NCI-H69 (cell line): ENCODE data around the gene HTRA3.

Source experiments
- DNase-seq: peaks from one replicate; lab custom pipeline; 2025; lab: John Stamatoyannopoulos, UW

The HTRA3 gene

DNA sequence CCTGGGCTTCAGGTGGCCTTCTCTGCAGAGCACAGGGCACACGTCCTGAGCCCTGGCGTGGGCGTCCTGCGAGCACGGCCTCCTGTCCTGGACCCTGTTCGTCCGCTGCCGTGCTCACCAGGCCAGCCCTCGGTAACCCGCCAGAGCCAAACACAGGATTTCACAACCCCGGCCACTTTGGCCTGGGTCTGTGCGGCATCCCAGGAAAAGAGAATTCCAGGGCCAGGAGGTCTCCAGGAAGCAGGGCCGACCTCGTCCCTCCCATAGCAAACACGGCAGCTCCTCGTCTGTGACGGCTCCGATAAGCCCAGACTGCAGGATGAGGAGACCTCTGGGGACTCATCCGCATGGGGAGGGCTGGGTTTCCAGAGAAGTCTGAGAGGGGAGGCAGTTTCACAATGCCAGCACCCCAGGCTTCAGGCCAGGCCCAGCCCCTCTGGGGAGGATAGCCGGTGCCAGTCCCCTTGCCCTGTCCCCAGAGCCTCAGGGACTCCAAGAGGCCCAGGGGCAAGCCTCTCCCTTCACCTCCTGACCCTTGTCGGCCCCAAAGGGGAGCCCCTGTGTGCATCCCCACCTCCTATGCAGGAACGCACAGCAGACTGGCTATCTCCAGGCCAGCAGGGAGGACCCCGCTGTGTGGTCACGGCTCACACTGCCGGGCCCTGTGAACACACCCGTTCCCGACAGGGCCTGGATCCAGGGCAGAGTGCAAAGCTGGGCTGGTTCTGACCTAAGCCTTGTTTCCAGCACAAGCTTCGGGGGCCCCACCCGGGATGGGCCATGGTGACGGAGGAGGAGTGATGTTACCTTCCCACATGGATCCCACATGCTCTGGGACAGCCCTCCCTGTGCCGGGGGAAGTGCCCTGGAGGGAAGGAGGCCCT lies 22.3 kb upstream of the HTRA3 start:
- DNase-seq, result no peak

DNA sequence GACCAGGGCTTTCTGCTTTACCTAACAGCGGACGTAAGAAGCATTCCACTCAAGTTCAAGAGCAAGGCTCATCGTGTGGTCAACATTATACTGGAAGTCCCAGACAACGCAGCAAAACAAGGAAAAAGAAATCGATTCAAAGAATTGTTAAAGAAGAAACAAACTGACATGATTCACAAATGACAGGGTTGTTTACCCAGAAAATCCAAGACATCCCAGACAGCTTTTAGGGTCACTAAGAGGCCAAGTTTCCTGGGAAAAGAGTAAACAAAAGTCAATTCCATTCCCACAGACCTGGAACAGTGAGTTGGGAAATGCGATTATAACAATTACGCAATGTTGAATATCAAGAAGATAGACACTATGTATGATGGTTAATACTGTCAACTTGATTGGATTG lies 21.5 kb upstream of the HTRA3 start:
- DNase-seq, result no peak

DNA sequence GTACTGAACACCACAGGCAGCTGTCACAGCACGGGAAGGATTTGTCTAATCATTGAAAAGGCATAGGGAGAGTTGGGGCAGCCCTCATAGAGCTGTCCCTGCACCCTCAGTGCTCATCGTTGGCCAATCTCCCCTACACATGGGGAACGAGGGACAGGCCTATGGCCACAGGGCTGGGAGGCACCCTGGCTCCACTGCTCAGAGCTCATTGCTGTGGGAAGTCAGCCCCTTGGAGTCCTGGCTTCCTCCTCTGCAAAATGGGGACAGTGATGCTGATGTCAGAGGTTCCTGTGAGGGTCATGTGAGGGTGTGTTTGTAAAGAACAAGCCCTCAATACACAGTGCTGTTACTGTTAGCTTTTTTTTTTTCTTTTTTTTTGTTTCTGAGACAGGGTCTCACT lies 19.3 kb upstream of the HTRA3 start:
- DNase-seq, result no peak

DNA sequence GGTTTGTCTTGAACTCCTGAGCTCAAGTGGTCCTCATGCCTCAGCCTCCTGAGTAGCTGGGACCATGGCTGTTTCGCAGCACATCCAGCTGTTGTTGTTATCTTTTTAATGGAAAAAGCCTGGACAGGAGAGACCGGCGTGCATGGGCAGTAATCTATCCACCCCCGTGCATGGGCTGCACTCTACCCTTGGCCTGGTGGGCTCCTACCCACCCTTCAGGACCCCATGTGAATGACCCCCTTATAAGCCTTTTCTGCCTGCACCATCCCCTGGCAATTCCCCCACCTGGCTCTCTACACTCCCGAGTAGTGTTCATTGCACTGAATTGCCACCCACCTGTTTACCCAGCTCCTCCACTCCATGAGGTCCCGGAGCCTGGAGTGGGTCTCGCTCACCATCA lies 18.9 kb upstream of the HTRA3 start:
- DNase-seq, result no peak

DNA sequence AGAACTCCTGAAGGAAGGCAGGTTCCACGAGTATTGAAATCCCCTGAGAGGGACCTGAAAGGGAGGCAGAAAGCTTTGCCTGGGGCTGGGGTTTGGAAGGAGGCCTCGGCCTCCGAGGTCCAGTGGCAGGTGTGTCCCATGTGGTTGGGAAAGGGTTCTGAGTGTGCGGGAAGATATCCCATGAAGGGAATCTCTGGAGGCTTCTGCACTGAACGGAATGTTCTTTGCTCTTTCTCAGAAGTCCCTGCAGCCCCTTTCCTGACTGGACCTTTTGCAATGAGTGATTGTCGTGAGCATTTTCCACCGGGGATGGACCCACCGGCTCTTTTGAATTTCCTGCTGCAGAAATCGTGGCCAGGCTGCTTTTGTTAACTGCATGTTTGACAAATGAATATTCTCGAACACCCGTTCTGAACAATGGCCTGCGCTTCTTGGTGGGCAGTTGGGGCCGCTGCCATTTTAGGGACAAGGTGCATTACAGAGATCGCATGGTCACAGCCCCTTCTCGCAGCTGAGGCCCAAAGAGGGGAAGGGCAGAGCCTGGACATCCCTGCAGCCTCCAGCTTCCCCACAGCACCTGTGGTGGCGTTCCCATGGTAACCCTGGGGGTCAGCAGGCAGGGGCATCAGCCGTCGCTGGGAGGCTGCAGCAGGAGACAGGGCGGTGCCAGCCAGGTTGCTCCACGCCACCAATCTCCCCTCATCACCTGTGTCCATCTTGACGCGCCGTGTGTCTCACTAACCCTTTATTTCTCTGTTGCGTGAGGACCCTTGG lies 18.3 kb upstream of the HTRA3 start:
- DNase-seq, result no peak

DNA sequence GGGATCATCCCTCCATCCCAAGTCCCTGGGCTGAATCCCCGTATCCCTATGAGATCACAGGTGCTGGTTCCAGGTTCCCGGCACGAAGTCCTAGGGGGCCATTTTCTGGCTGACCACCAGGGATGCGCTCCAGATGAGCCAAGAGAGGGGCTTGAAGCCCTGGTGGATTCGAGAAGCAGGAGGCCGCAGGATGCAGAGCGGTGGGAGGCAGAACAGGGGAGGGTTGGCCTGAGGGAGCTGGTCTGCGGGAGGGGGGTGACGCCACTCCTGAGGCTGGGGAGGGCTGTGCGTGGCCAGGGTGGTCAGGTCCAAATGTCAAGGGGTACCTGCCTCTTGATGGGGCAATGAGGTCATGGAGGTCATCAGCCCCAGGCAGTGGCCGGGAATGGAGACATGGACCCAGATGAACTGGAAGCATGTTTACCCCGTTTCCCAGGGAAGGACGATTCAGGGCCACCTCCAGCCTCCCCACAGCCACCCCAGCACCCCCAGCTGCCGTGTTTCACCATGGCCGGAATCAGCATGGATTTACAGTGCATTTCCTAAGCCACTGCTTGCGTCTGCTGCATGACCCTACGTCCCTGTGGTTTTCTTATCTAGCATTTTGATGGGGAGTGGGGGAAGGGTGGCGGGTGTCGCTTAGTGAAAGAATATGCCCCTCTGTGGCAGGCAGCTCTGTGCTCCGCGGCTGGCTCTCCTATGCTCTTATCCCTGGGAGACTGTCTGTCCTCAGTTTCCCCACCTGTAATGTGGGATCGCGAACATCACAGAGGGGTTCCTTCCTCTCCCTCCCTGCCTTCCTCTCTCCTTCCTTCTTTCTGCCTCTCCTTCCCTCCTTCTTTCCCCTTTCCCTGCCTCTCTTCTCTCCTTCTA lies 17.0 kb upstream of the HTRA3 start:
- DNase-seq, result no peak

DNA sequence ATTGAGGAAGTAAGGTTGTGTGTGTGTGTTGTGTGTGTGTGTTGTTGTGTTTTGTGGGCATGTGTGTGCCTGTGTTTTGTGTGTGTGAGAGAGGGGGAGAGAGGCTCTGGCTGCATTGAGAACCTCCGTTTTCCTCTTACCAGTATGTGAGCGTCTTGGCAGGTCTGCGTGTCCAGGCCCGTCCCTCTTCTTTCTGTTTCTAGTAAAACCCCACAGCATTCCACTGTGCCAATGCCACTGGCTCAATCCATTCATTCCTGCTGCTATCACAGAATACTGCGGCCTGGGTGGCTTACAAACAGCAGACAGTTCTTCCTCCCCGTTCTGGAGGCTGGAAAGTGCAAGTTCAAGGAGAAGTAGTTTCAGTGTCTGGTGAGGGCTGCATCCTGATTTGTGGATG lies 15.5 kb upstream of the HTRA3 start:
- no peak for DNase-seq

DNA sequence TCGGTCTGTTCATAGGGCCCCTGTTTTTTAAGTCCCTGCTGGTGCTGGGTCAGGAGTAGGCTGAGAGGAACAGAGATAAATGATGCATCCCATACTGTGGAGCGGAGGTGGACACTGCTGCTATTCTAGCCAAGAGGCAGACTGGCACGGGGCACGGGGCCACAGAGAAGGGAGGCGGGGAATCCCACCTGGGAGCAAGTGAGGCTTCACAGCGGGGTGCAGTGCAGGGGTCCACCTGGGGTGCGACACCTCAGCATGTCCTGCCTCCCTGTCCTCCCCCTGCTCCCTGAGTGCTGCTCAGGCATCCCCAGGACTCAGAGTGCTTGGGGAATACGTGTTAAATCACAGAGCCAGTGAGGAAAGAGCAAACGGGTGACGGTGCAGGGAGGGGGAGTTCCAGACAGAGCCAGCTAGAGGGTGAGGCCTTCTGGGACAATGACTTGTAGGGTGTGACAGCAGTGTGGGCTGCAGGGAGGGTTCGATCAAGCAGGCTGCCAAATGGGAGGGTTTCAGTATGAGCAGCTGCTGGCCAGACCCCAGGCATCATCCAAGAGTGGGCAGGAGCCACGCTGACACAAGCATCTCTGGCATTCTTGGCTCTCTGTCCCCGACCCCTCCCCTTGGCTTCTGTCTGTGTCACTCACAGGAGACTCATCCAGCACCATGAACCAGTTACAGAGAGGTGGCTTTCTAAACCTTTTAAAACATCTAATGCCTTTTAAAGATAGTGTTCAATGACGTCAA lies 13.7 kb upstream of the HTRA3 start:
- no peak for DNase-seq

DNA sequence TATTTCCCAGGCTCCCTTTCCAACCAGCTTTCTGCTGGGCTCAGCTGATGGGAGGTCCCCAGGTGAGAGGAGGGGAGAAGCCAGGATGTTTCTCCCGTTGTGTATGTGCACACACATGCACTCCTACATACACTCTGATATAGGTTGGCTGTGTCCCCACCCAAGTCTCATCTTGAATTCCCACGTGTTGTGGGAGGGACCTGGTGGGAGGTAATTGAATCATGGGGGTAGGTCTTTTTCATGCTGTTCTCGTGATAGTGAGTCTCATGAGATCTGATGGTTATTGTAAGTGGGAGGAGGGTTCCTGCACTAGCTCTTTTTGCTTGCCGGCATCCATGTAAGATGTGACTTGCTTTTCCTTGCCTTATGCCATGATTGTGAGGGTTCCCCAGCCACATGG lies 11.7 kb upstream of the HTRA3 start:
- no peak for DNase-seq

DNA sequence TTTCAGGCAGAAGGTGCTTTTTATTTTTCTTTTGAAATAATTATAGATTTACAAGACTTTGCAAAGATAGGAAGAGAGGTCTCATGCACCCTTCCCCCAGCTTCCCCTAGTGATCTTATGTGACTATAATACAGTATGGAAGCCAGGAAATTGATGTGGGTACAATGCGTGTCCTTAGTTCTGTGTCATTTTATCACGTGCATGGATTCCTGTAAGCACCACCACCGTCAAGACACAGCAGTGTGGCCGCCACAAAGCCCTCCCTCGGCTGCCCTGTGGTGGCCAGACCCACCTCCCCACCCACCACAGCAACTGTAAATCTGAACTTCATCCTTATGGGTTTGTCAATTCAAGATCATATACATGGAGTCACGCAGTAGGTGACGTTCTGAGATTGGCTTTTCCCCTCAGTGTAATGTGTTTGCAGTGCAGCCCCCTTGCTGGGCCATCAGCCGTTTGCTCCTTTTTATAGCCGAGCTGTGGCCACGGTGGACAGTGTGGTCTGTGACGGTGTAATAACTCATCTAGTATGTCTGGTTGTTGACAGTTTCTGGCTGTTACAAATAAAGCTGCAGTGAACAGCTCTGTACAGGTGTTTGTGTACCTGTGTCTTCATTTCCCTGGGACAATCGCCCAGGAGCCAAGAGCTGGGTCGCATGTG lies 10.9 kb upstream of the HTRA3 start:
- DNase-seq, result peak; percentile 70

DNA sequence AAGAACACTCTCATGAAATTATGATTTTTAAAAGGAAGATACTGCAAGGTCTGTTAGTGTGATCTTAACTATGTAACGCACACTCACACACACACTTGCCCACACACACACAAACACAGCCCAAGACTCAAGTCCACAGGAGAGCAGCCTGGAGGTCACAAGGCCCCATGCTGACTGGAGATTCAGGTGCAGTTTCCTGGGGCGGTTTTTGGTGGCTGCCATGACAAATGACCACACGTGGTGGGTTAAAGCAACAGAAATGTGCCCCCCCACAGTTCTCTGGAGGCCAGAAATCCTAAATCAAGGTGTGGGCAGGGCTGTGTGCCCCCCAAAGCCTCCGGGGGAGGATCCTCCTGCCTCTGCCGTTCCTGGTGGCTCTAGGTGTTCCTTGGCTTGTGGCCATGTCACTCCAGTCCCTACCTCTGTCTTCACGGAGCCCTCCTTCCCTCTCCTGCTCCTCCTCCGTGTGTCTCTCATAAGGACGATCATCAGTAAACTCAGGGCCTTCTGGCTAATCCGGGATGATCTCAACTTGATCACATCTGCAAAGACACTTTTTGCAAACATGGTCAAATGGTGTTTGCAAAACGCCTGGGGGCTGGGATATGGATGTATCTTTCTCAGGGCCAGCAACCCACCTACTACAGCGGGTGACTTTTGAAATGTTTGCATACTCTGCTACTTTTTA lies 9.7 kb upstream of the HTRA3 start:
- DNase-seq, result no peak

DNA sequence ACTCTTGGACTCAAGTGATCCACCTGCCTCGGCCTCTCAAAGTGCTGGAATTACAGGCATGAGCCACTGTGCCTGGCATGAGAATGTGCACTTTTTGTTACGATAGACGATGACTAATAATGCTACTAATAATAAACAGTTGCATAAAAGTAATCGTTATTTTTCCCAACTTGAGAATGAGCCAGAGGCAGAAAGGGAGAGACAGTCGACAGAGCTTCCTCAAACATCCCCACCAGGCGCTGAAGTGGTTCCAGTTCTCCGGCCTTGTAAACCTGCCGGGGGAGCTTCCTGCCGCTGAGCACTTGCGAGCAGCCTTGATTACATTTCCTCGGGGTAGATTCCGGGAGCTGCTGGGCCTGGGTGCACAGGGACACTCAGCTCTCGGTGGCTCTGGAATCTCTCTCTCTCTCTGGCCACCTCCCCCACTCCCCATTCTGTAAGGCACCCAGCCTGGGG lies 8.9 kb upstream of the HTRA3 start:
- no peak for DNase-seq

DNA sequence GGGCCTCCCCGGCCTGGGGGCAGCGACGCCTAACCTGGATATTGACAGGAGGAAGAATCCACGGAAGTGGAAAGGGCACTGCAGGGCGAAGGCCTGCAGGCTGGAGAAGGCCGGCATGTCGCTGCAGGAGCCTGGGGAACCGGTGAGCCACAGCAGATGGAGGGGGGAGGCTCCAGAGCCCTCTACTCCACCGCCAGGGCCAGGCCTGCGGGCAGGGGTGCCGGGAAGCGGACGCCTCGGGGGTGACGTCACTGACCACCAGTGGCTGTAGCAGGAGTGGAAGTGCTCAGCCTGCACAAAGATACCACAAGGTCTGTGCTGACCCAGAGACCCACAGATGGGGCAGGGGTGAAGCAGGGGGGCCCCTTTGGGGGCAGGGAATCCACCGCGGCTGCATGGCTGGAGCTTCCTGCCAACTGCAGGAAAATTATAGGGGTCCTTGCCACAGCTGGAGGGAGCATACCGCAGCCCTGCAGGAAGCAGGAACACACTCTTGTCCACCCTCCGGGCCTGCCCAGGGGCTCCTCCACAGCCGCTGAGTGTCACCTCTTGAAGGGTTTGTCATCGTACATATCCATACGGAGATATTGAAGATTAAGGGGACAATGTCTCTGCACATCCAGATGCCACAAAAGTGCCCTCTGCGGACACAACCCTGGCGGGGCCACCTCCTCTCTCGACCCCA lies 7.6 kb upstream of the HTRA3 start:
- DNase-seq, result no peak

DNA sequence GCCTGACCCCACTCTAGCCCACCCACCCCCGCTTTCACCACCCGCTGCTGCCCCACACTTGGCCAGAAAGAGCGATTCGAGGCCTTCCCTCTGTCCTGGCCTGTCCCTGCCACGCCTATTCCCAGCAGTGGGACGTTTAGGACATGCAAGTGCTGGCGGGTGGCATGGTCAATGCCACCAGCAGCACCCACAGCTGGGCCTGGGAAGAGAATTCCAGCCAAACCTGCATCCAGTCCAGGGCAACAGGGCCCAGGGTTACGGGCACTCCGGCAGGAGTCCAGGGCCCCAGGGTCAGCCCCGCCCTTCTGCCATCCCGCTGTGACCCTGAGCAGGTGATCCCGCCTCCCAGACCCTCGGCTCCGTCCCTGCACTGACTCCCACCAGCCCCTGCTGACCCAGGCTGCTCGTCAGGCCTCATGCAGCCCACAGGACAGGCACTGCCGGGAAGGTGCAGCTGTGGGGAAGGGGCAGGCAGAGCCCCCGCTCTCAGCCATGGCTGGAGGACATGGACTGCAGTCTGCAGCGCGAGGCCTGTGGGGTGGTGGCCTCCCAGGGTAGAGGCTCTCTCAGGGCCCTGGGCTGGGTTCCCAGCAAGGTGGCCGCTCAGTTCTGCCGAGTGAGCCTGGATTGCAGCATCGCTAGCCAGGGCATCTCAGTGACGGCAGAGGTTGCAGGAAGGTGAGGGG lies 6.8 kb upstream of the HTRA3 start:
- DNase-seq, result no peak

DNA sequence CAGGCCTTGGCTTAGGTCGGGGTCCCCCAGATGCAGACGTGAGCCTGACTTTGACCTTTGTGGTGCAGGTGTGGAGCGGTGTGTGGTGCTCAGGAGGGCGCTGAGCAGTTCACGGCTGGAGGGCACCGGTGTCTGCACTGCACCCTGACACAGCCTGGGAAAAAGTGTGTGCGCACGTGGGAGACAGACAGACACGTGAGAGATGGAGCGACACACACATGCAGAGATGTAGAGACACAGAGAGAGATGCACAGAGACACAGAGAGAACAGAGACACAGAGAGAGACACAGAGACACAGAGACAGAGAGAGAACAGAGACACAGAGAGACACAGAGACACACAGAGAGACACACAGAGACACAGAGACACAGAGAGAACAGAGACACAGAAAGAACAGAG lies 6.2 kb upstream of the HTRA3 start:
- no peak for DNase-seq

DNA sequence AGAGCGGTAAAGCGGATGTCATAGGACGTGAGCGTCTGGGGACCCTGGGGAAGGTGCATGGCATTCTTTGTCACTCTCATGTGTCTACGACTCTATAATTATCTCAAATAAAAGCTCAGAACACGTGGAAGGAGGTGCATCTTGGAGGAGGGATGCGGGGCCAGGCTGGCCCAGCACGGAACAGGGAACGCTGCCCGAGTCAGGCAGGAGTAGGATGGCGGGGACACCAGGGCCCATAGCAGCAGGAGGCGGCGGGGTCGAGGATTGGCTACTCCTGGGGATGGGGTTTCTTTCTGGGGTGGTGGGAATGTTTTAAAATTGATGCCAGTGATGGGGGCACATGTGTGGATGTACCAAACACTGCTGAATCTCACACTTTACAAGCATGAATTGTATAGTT lies 5.4 kb upstream of the HTRA3 start:
- DNase-seq, result peak; percentile 45

DNA sequence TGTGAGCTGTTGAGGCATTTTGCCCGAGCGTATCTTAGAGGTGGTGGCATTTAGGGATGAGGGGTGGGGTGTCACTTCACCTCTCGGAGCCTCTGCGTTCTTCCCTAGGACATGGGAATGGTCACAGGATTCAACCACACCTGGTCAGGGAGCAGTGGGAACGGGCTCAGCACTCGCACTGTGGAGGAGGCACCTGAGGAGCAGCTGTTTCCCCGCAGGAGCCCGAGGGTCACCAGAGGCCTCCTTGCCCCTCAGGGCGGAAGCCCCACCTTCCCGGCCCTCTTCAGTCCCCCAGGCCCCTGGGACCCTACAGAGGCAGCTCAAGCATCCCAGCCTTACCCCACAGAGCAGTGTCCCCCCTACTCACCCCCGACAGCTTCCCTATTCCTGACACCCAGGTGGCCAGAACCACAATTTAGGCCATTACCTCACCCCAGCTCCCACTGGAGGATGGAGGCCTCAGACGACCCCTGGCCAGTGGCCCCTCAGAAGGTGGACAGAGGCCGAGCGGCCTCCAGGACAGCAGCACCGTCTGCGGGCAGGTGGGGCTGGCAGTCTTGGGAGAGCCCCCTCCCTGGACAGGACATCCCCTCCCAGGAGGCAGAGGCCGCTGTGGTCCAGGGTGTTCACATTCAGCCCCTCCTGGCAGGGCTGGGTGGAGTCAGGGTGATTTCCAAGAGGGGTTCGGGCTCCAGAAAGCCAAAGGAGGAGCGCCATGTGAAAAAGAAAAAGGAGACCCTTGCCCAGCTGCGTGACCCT lies 4.2 kb upstream of the HTRA3 start:
- no peak for DNase-seq

DNA sequence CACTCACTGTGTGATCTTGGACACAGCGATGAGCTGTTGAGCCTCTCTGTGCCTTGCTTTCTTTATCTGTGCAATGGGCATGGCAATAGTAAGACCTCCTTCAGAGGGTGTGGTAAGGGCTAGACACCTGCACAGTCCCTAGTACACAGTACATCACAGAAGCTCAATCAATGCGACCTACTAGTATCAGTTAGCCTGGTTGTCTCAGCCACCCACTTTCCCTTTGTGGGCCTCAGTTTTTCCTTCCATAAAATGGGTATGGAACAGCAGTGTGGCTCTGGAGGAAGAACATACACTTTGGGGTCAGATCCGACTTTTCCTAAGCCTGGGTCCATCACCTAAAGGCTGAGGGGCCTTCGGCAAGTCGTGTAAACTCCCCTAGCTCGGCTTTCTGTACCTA lies 3.5 kb upstream of the HTRA3 start:
- no peak for DNase-seq

DNA sequence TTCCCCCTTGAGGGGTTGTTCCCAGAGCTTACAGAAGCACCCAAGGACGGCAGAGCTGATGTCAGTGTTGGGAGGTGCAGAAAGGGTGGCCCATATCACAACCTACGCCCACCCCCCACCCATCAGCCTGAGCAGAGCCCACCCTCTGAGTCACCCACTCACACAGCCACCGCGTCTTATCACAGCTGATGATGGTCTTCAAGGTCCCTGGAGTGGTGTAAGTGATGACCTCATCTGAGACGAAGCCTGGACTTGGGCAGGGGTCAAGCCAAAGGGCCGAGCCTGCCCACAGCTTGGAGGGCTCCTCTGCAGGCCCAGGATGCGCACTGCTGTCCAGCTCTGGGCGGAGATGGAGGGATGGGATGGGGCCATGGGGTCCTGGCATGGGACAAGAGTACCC lies 3.0 kb upstream of the HTRA3 start:
- no peak for DNase-seq
